ENCODE measurements around the gene HS6ST2.
"Not testable (repeated sequence)": the region's sequence is repeated elsewhere in the genome, so short reads cannot be mapped to it uniquely, and the experiment has no call there.

HS6ST2 gene

DNA sequence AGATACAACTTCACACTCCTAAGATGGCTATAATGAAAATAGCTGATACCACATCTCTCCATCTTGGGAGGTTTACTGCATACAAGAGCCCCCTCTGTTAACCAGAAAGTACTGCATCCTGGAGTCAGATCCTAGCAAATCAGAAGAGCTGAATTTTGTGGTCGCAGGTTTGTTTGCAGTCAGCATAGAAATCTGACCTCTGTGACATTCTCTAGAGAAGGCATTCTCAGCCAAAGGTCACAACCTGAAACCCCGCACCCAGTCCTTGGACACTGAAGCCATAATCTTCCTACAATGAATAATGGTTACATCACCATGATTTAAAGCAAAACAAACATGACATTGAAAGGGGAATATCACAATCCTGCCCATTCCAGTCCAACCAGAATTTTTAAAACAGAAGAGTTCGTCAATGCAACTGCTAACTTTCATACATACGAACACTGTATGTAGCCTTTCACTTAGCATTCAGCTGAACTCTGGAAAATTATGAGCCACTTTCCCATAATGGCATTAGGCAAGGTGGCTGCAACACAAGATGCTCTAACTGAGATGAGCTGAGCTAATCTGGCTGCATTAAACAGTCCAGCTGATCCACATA lies 17.6 kb downstream of the HS6ST2 start:
- DNase-seq (ENCODE audit: low read depth, low spot score): no peak

DNA sequence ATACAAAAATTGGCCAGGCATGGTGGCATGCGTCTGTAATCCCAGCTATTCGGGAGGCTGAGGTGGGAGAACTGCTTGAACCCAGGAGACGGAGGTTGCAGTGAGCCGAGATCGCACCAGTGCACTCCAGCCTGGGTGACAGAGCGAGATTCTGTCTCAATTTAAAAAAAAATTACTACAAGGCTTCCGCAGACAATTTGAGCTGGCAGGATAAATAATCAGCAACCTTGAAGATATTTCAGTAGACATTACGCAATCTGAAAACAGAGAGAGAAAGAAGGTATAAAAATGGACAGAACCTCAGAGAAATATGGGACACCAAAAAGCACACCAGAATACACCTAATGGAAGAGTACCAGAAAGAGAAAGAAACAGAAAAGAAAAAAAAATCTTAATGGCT lies 25.3 kb downstream of the HS6ST2 start:
- DNase-seq (ENCODE audit: low read depth, low spot score): no peak

DNA sequence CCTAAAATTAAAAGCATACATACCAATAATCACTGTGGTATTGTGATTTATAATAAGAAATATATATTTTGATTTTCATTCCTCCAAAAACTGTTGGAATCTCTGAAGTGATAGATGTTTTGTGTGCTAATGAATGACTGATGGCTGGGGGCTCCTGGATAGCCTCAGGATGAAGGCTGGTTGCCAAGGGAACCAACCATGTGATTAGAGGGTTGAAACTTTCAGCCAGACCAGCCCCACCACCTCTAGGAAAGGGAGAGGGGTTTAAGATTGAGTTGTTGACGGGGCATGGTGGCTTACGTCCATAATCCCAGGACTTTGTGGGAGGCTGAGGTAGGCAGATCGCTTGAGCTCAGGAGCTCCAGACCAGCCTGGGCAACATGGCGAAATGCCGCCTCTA lies 34.0 kb downstream of the HS6ST2 start:
- no peak for DNase-seq (ENCODE audit: low read depth, low spot score)

DNA sequence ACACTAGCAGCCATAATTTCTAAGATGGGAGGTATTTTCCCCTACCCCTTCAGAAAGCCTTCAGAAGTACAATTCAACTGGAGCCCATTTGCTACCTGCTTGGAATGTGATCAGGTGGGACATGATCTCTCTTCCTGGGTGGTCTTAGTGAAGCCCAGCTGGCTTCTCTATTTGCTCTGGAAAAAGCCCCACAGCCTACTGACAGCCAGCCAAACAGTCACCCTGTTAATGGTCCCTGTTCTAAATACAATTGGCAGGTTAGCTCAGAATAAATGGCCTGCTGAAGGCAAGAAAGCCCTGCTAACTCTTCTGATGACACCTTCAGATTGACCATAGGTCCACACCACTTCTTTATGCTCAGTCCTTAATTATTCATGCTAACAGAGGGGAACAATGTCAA lies 39.9 kb downstream of the HS6ST2 start:
- DNase-seq (ENCODE audit: low read depth, low spot score): no peak

GRCh38 chrX:132916349-132916748 lies 42.1 kb downstream of the HS6ST2 start:
- DNase-seq (ENCODE audit: low read depth, low spot score): no peak

DNA sequence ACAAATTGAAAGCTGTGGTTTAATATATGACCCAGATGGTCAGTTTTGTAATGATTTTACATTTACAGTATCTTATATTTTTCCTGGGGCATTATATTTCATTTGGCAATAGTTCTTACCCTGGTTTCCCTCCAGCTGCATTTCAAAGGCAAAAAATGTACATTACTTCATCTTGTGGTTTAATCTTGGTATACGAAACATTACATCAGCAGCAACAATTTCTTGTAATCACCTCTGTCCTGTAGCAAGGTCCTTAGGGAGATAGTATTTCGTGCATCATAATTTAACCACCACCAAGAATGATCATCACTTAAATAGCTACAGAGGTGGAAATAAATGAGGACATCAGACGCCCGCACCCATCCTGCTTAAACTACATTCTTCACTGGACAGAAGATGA lies 48.8 kb downstream of the HS6ST2 start:
- no peak for DNase-seq (ENCODE audit: low read depth, low spot score)

DNA sequence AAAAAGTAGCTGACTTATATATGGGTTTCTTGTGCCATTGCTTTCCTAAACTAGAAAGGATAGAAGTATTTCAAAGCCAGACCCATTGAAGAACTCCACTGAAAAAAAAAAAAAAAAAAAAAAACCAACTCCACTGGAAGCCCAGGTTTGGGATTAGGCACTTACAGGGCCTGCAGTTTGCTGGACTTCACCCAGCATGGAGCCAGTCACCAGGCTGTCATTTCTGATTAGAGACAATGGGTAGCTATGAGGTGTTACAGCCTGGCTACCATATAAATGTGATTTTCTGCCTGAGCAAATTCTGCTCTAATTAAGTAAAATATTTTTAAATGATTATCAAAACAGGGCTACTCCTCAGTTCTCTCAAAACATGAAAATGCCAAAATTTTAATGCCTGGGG lies 49.5 kb downstream of the HS6ST2 start:
- no peak for DNase-seq (ENCODE audit: low read depth, low spot score)

GRCh38 chrX:132900633-132901293 lies 57.7 kb downstream of the HS6ST2 start:
- no peak for DNase-seq (ENCODE audit: low read depth, low spot score)

DNA sequence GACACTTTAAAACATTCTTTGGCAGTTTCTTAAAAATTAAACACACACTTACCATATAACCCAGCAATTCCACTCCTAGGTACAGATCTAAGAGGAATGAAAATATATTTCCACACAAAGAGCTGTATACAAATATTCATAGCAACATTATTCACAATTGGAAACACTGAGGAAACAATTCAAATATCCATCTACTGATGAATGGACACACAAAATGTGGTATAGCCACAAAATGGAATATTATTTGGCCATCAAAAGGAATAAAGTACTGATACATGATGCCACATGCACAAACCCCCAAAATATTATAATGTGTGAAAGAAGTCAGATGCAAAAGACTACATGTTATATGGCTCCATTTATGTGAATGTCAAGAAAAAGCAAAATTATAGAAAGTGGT lies 70.9 kb downstream of the HS6ST2 start:
- no peak for DNase-seq (ENCODE audit: low read depth, low spot score)

DNA sequence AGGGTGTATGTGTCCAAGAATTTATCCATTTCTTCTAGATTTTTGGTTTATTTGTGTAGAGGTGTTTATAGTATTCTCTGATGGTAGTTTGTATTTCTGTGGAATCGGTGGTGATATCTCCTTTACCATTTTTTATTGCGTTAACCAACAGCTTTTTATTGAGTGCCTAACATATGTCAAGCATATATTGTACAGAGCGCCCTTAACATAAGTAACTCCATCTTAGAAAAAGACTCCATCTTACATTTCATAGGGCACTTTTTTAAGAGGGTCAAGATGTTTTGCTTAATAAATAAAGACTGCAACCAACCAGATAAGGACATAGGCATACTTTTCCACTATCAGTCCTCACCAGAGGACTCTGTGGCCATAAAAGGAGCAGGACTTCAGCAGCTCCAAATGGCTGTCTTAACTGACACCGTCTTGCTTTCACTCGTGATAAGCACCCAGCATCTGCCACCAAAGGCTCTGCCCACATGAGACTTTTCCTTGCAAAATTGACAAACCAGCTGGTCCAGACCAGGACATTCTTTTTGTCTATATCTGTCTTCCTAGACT lies 75.0 kb downstream of the HS6ST2 start:
- no peak for DNase-seq (ENCODE audit: low read depth, low spot score)

DNA sequence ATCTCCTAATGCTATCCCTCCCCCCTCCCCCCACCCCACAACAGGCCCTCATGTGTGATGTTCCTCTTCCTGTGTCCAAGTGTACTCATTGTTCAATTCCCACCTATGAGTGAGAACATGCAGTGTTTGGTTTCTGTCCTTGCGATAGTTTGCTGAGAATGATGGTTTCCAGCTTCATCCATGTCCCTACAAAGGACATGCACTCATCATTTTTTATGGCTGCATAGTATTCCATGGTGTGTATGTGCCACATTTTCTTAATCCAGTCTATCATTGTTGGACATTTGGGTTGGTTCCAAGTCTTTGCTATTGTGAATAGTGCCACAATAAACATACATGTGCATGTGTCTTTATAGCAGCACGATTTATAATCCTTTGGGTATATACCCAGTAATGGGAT lies 77.7 kb downstream of the HS6ST2 start:
- DNase-seq (ENCODE audit: low read depth, low spot score): not testable (repeated sequence)

DNA sequence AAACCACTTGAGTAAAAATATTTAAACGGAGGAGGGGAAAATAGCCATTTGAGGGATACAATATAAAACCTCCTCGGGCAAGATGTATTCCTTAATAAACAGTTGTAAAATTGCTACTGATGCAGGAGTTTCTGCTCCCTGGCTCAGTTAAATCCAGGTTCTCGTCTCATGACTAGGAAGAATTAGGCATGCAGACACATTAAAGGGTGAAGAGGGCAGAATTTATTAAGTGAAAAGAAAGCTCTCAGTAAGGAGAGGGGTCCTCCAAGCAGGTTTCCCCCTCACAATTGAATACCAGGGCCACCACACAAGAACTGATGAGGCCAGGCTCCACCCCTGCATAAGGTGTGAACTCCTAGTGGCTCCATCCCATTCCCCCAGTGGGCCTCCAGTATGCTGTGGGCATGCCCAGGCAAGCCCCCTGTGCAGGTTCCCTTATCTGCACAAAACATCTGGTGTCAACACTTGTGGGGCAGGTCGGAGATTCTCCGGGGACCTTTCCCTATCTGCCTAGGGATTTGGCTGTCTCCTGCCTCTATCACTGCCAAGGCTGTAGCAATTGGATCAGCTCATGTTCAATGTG lies 80.4 kb downstream of the HS6ST2 start:
- DNase-seq (ENCODE audit: low read depth, low spot score): no peak

- no peak for DNase-seq (ENCODE audit: low read depth, low spot score)
Measured at GRCh38 chrX:132876523-132877338, 81.7 kb downstream of the HS6ST2 start.

- peak; percentile 28 for DNase-seq (ENCODE audit: low read depth, low spot score)
Measured at GRCh38 chrX:132875650-132876522, 82.5 kb downstream of the HS6ST2 start.

DNA sequence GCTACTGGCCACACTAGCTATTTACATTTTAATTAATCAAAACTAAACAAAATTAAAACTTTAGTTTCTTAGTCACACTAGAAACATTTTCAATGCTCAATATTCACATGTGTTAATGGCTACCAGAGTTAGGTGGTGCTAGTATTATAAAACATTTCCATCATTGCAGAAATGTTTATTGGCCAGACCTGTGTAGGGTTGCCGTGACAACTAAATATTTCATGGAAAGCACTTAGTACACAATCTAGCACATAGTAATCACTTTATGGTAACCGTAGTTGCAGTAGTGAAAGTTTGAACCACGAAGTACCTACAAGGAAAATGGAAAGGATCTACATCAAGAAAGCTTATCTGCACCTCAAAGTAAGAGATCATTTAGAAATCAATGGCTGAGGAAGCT lies 95.9 kb downstream of the HS6ST2 start:
- DNase-seq (ENCODE audit: low read depth, low spot score): no peak

DNA sequence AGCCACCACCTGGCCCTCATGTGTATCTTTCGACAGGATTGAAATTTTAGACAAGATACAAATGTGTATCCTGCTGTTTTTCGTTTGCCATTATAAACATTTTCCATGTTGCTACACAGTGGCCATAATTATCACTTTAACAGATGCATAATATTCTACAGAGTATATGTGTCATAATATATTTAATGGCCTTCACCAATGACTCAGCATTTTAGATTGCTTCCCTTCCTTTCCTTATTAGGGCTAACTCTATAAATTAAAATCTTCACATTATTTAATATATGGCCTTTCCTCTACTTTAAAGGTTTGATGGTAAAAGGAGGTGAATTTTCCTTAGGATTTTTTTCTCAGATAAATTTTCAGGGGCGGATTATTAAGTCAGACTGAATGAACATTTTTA lies 97.4 kb downstream of the HS6ST2 start:
- no peak for DNase-seq (ENCODE audit: low read depth, low spot score)

DNA sequence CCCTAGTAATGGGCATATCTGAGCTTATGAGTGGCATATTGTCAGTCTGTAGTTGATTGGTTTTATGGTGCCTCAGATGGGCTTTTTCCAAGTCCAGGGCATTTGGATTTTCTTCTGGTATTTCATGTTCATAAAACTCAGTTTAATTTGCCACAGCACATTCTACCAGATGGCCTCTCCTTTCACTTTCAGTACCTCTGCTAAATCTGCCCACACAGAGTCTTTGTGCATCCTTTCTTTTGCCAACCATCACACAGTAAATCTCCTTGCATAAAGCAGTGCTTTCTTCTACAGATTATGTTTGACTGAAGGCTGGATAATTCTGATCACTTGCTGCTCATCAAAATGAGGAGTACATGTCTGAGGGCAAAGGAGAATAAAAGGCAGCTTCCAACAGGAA lies 98.2 kb downstream of the HS6ST2 start:
- DNase-seq (ENCODE audit: low read depth, low spot score): no peak

DNA sequence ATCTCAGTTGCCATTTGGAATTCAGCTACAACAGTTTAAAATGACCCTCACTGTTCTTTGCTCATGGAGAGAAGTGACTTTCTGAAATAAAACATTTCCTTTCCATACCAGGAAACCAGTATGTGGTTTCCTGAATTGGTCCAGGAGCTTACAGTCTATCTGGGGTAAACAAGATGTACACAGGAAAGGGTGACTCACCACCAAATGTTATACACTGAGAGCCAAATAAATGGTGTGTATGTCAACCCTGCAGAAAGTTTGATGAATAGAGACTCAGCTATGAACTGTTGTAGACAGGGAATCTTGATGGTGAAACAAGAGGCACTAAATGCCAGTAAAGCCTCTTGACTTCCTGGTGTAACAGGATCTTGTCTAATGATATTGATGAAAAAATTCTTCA lies 100.4 kb downstream of the HS6ST2 start:
- no peak for DNase-seq (ENCODE audit: low read depth, low spot score)

DNA sequence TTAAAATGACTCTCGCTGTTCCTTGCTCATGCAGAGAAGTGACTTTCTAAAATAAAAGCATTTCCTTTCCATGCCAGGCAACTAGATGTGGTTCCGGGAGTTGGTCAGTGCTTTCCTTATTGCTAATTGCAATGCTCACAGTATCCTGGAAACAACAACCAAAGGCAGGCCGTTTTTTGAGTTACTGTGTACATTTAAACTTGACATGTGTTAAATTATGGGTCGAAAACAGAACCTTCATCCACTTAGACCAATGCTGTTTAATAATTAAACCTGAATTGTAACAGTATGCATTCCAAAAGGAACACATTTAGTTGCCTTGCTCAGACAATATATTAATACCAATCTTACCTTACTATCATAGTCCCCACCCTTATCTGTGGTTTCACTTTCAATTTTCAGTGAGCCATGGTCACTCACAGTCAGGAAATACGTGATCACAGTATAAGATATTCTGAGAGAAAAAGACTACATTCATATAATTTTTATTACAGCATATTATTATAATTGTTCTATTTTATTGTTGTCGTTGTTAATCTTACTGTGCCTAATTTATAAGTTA lies 102.6 kb downstream of the HS6ST2 start:
- DNase-seq (ENCODE audit: low read depth, low spot score): no peak

DNA sequence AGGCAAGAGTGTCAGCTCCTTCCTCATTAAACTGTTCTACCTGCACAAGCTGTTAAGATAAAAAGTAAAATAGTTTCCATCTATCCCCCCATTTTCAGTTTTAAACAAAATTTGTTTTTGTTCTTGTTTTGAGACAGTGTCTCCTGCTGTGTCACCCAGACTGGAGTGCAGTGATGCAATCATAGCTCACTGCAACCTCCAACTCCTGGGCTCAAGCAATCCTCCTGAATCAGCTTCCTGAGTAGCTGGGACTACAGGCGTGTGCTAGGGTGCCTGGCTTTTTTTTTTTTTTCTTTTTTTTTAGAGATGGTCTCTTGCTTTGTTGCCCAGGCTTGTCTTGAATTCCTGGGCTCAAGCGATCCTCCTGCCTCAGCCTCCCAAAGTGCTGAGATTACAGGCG lies 105.4 kb downstream of the HS6ST2 start:
- DNase-seq (ENCODE audit: low read depth, low spot score): no peak
